Measurements from ENCODE around the gene VAMP1.

The VAMP1 gene

GRCh38 chr12:6463858-6464257 is 6.6 kb downstream of the VAMP1 start:
- TF ChIP-seq GATA1 (IDR thresholded peaks at IDR 0.05; ENCODE audit: low read depth, low read length) (no peak), POLR2A (IDR thresholded peaks at IDR 0.05; ENCODE audit: low read length) (no peak)
- DNase-seq: no peak

GRCh38 chr12:6463216-6463615 is 7.3 kb downstream of the VAMP1 start:
- DNase-seq: no peak
- no peak for TF ChIP-seq GATA1 (IDR thresholded peaks at IDR 0.05; ENCODE audit: low read depth, low read length)
- no peak for TF ChIP-seq POLR2A (IDR thresholded peaks at IDR 0.05; ENCODE audit: low read length)

DNA sequence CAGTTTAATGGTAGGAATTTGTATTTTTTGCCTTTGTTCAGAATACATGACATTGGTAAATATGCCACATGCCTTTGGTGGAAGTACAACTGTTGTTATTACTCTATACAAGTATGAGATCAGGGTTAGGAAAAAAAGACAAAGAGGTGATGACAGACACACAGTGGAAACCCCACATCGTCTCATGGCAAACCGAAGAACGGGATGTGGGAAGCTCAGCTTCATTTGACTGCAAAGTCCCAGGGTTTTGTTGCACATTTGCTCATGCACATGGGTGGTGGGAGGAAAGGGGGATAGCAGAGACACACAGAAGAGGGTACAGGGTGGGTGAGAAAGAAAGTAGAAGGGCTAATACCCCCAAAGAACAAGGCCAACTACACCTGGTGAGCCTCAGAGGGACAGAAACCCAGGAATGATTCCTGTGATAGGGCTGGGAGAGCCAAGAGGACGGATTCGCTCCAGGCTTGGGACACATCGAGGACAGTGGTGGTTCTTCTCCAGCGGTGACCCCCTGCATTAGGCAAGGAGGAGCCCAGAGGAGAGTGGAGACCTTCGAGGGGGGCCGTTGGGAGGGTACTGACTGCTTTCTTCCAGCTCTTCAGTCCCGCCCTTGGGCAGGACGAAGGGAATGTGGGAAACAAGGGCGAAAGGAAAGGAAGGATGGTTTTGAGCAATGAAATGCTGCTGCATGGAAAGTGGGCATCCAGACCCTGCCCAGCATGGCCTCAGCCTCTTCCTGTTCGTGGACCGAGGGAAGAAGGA is 8.1 kb downstream of the VAMP1 start:
- no peak for TF ChIP-seq POLR2A (IDR thresholded peaks at IDR 0.05; ENCODE audit: low read length)
- no peak for TF ChIP-seq GATA1 (IDR thresholded peaks at IDR 0.05; ENCODE audit: low read depth, low read length)
- no peak for DNase-seq

DNA sequence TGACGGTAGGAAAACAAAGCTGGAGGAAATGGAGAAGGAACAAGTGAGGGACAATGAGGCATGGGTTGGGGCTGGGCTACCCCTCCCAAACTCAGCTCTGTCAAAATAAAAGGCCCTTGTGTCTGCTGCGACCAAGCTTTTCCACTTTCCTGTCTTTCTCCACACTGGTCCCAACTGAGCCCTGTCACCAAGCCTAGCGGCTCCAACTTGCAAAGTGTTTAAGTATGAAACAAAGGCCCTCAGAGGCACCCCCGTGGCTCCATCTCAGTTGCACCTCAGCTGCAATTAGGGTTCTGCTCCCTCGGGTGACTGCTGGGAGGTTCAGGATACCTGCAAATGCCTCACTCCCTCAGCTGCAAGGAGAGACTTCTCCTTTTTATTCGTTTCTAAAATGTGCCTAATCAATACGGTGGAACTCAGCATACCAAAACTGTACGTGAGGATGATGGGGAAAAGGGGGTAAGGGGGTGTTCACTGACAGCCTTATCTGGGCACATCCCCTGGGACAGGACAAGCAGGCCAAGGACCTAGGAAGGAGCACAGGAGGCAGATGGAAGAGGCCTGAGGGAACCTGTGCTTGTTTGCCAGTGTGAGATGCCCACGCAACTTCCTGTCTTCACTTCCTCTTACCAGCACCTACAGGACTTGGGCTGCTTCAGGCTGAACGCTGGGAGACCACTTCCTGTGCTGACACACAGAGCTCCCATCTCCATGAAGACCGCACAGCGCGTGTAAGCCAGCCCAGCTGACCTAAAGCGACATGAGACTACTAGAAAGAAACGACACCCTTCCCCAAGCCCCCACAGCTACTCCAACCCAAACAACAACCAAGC is 8.9 kb downstream of the VAMP1 start:
- DNase-seq: no peak
- TF ChIP-seq GATA1 (IDR thresholded peaks at IDR 0.05; ENCODE audit: low read depth, low read length) (no peak), POLR2A (IDR thresholded peaks at IDR 0.05; ENCODE audit: low read length) (no peak)

DNA sequence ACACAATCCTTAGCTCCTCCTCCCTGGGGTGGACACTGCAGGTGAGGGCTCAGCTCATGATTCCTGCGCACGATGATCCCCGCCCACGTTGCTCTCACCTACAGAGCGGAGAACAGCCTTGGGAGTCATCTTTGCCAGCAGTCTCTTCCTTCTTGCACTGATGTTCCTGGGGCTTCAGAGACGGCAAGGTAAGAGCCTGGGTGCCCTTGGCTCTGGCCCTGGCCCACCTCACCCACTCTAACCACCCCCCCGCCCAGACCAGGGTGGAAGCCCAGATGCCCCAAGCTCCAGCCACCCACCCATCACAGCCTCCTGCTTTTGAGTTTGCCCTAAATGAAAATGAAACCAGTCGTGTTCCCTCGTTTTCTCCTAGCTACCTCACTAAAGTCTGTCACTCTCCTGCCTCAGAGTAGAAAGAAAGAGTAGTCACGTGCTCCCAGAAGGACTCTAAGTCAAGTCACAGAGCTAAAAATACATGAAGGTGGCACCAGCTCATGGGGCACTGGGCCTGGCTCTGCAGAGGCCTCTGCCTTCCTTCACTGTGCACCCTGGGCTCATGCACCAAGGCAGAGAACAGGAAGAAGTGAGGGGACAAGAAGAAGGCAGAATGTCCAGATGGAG is 9.6 kb downstream of the VAMP1 start:
- DNase-seq: no peak
- TF ChIP-seq POLR2A (IDR thresholded peaks at IDR 0.05; ENCODE audit: low read length): no peak
- no peak for TF ChIP-seq GATA1 (IDR thresholded peaks at IDR 0.05; ENCODE audit: low read depth, low read length)

DNA sequence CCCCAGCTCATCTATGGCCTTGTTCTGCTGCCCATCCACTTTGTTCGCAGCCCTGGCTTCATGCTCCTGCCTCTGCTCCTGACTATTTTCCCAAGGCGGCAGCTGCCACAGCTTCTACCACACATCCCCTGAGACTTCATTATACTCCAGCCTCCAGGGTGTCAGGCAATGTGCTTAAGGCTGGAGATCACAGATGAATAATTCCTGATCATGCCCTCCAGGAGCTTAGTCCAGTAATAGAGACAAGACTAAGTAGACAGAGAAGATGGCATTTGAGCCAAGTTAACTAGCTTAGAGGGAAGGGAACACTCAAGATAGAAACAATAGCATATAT is 11.5 kb downstream of the VAMP1 start:
- no peak for DNase-seq
- TF ChIP-seq GATA1 (IDR thresholded peaks at IDR 0.05; ENCODE audit: low read depth, low read length) (no peak), POLR2A (IDR thresholded peaks at IDR 0.05; ENCODE audit: low read length) (no peak)

DNA sequence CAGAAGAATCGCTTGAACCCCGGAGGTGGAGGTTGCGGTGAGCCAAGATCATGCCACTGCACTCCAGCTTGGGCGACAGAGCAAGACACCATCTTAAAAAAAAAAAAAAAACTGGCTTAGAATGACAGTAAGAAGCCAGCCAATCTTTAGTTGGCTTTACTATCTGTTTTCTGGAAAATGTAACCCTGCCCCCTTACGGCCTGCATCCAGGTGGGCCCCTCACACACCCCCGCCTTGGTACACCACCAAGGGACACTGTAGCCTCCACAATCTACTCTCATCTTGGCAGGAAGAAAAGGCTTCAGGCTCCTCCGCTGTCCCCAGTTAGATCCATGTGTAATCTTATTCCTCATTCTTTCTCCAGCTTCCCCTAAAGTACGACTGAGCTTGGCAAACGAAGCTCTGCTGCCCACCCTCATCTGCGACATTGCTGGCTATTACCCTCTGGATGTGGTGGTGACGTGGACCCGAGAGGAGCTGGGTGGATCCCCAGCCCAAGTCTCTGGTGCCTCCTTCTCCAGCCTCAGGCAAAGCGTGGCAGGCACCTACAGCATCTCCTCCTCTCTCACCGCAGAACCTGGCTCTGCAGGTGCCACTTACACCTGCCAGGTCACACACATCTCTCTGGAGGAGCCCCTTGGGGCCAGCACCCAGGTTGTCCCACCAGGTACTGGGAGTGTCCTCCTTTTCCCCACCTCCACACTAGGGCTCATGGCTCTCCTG is 12.0 kb downstream of the VAMP1 start:
- DNase-seq: no peak
- peak; percentile 46 for TF ChIP-seq POLR2A (IDR thresholded peaks at IDR 0.05; ENCODE audit: low read length)
- TF ChIP-seq GATA1 (IDR thresholded peaks at IDR 0.05; ENCODE audit: low read depth, low read length): no peak

GRCh38 chr12:6457220-6457945 is 13.1 kb downstream of the VAMP1 start:
- TF ChIP-seq POLR2A (IDR thresholded peaks at IDR 0.05; ENCODE audit: low read length) (peak; percentile 12), GATA1 (IDR thresholded peaks at IDR 0.05; ENCODE audit: low read depth, low read length) (no peak)
- no peak for DNase-seq

DNA sequence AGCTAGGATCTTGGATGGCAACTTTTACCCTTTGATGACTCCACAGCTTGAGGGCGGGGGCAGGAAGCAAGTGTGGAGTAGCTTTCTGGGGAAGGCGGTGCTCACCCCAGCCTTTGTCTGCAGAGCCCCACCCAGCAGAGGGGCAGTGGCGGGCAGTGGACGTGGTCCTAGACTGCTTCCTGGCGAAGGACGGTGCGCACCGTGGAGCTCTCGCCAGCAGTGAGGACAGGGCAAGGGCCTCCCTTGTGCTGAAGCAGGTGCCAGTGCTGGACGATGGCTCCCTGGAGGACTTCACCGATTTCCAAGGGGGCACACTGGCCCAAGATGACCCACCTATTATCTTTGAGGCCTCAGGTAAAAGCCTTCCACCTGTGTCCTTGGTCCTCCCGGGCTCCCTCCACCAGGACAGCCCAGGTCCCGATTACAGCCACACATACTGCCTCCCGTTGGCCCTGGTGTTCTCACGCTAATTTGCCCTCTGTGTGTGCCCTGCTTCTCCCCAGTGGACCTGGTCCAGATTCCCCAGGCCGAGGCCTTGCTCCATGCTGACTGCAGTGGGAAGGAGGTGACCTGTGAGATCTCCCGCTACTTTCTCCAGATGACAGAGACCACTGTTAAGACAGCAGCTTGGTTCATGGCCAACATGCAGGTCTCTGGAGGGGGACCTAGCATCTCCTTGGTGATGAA is 17.4 kb downstream of the VAMP1 start:
- peak in 1 of 2 experiments; percentile 46 for DNase-seq
- no peak for TF ChIP-seq POLR2A (IDR thresholded peaks at IDR 0.05; ENCODE audit: low read length)
- no peak for TF ChIP-seq GATA1 (IDR thresholded peaks at IDR 0.05; ENCODE audit: low read depth, low read length)

- TF ChIP-seq POLR2A (IDR thresholded peaks at IDR 0.05; ENCODE audit: low read length) (peak; percentile 25), GATA1 (IDR thresholded peaks at IDR 0.05; ENCODE audit: low read depth, low read length) (no peak)
- DNase-seq: peak; percentile 62 to 65
Observed at GRCh38 chr12:6452245-6452943, 18.1 kb downstream of the VAMP1 start.

- TF ChIP-seq GATA1 (IDR thresholded peaks at IDR 0.05; ENCODE audit: low read depth, low read length): no peak
- TF ChIP-seq POLR2A (IDR thresholded peaks at IDR 0.05; ENCODE audit: low read length): peak; percentile 75
Observed at GRCh38 chr12:6451348-6452244, 18.9 kb downstream of the VAMP1 start, which contains the start of gene TAPBPL. Gene TAPBPL, plus strand, starts transcription at chr12:6452042. Its CDS starts 207 bp downstream, at chr12:6452249.

More at GRCh38 chr12:6451348-6452244, 18.9 kb downstream of the VAMP1 start, which contains the start of gene TAPBPL:
- DNase-seq: peak; percentile 83 to 87

Measured in erythroblast (primary cell).